Fibroblast of lung (primary cell): Measurements from ENCODE around the gene MRPL49. TPM values are rescaled to one million over a fixed set of nuclear protein-coding genes. Genes with fewer than 3 reads are reported as not detected.

ENCODE experiments used
- DNase-seq, 2 donors: peaks; one replicate each; pipeline versions ENCODE4 v3.0.0 to v3.0.0-alpha.2; 2010; ENCODE audit warnings: low read depth in 2 of 2
- H2AFZ ChIP-seq: 2 replicates; pipeline ENCODE4 v1.5.1; 2012; ENCODE audit warnings: low read length, control low read depth, inconsistent platforms
- H3K27ac ChIP-seq: 2 replicates; pipeline ENCODE4 v1.5.1; 2011; ENCODE audit warnings: low read length, control low read depth; ENCODE audit not compliant: insufficient read depth
- H3K27me3 ChIP-seq: 2 replicates; pipeline ENCODE4 v1.5.1; 2011; ENCODE audit warnings: mild to moderate bottlenecking, low read length; ENCODE audit not compliant: control insufficient read depth, insufficient read depth
- H3K36me3 ChIP-seq: 2 replicates; pipeline ENCODE4 v1.5.1; 2011; ENCODE audit warnings: low read length; ENCODE audit not compliant: control insufficient read depth, insufficient read depth
- H3K4me1 ChIP-seq: 2 replicates; pipeline ENCODE4 v1.5.1; 2011; ENCODE audit warnings: low read length; ENCODE audit not compliant: control insufficient read depth, insufficient read depth; ENCODE audit errors: extremely low read depth
- H3K4me2 ChIP-seq: 2 replicates; pipeline ENCODE4 v1.5.1; 2011; ENCODE audit warnings: low read length, control low read depth; ENCODE audit not compliant: insufficient read depth; ENCODE audit errors: extremely low read depth
- H3K4me3 ChIP-seq, 4 experiments: fragments of 200-600 bp in 1 of 4; sonication (generic) in 1 of 4; replicated peaks in 1 of 4; 2 replicates each; pipeline ENCODE4 v1.5.1; 2011 to 2016; ENCODE audit warnings: low read length in 4 of 4, low read depth in 3 of 4, mild to moderate bottlenecking in 3 of 4, control low read depth in 2 of 4, inconsistent platforms in 1 of 4, mixed read lengths in 1 of 4; ENCODE audit not compliant: insufficient read depth in 1 of 4; ENCODE audit errors: control extremely low read depth in 1 of 4
- H3K79me2 ChIP-seq: 2 replicates; pipeline ENCODE4 v1.5.1; 2012; ENCODE audit warnings: mild to moderate bottlenecking, low read length, inconsistent platforms; ENCODE audit not compliant: control insufficient read depth, insufficient read depth
- H3K9ac ChIP-seq: 2 replicates; pipeline ENCODE4 v1.5.1; 2011; ENCODE audit warnings: mild to moderate bottlenecking, low read length, control low read depth; ENCODE audit not compliant: insufficient read depth
- H3K9me3 ChIP-seq: 2 replicates; pipeline ENCODE4 v1.5.1; 2012; ENCODE audit warnings: low read depth, low read length; ENCODE audit not compliant: control insufficient read depth, insufficient read depth
- H4K20me1 ChIP-seq: 2 replicates; pipeline ENCODE4 v1.5.1; 2011; ENCODE audit warnings: low read length; ENCODE audit not compliant: control insufficient read depth, insufficient read depth; ENCODE audit errors: extremely low read depth
- EZH2 ChIP-seq: IDR thresholded peaks from 2 replicates; pipeline ENCODE4 v1.5.1; 2012; ENCODE audit warnings: low read length, control low read depth, mild to moderate bottlenecking; ENCODE audit errors: missing control alignments
- polyA plus RNA-seq, 2 donors: library from polyadenylated mRNA; depleted of rRNA in 1 of 2; stranded (reverse) in 1 of 2; unstranded in 1 of 2; fragments of >200 nt; gene quantifications; 2 replicates each; pipeline ENCODE4 v1.2.1, GENCODE V29; 2011 to 2012; ENCODE audit warnings: missing spikeins in 1 of 2
- total RNA-seq: library from RNA; depleted of rRNA; stranded (reverse); fragments of >200 nt; gene quantifications from 2 replicates; pipeline ENCODE4 v1.2.1, GENCODE V29; 2014
- TF ChIP-seq, protein P1 (sequence below), 2 donors: IDR thresholded peaks in 1 of 2; conservative IDR thresholded peaks in 1 of 2; 1 replicate in 1 of 2; 2 replicates in 1 of 2; pipeline ENCODE4 v1.5.1; 2011 to 2012; ENCODE audit warnings: low read length in 2 of 2, control low read depth in 1 of 2, inconsistent platforms in 1 of 2, low read depth in 1 of 2, mild to moderate bottlenecking in 1 of 2

MRPL49 gene
- total and polyA plus RNA-seq, 2 donors (not counting 1 experiment from before 2014, with no cell fraction given), result 55.5 to 70.8 TPM

DNA sequence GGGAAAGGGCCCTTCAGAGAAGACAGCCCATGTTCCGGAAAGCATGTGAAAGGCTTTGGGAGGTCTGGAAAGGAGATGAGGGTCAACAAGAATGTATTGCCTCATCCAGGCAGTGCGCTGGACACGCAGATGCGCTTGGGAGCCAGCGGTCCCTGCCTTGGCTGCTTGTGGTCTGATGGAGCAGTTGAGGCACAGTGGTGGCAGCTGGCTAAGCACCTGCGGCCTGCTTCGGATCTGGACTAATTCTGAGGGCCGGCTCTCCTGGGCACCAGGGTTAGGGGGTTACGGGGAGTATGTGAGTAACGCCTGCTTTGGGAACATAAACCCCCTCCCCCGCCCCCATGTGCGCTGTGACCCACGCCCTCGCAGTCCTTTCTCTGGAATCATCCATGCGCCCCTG is 15.0 kb upstream of the MRPL49 start:
- DNase-seq, result no peak
- Histone ChIP-seq H3K27me3 (no peaks in the 10 kb centered on the region), H3K27ac (no peak overlapping the region), H3K4me2 (no peak overlapping the region), H3K9ac (no peak overlapping the region), H4K20me1 (no peaks in the 10 kb centered on the region), H3K79me2 (no peaks in the 10 kb centered on the region), H3K4me1 (peaks cover 6% of the 10 kb centered on the region), H2AFZ (no peak overlapping the region), H3K4me3 (no peak overlapping the region), H3K36me3 (peaks cover 7% of the 10 kb centered on the region), H3K9me3 (no peaks in the 10 kb centered on the region)
- no peak for TF ChIP-seq EZH2
- TF ChIP-seq, protein P1, sequence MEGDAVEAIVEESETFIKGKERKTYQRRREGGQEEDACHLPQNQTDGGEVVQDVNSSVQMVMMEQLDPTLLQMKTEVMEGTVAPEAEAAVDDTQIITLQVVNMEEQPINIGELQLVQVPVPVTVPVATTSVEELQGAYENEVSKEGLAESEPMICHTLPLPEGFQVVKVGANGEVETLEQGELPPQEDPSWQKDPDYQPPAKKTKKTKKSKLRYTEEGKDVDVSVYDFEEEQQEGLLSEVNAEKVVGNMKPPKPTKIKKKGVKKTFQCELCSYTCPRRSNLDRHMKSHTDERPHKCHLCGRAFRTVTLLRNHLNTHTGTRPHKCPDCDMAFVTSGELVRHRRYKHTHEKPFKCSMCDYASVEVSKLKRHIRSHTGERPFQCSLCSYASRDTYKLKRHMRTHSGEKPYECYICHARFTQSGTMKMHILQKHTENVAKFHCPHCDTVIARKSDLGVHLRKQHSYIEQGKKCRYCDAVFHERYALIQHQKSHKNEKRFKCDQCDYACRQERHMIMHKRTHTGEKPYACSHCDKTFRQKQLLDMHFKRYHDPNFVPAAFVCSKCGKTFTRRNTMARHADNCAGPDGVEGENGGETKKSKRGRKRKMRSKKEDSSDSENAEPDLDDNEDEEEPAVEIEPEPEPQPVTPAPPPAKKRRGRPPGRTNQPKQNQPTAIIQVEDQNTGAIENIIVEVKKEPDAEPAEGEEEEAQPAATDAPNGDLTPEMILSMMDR (conservative IDR thresholded peaks at IDR 0.05 in 1 of 2, IDR thresholded peaks at IDR 0.05 in 1 of 2; ENCODE audit: low read depth in 1 of 2, low read length in 2 of 2), result no peak

DNA sequence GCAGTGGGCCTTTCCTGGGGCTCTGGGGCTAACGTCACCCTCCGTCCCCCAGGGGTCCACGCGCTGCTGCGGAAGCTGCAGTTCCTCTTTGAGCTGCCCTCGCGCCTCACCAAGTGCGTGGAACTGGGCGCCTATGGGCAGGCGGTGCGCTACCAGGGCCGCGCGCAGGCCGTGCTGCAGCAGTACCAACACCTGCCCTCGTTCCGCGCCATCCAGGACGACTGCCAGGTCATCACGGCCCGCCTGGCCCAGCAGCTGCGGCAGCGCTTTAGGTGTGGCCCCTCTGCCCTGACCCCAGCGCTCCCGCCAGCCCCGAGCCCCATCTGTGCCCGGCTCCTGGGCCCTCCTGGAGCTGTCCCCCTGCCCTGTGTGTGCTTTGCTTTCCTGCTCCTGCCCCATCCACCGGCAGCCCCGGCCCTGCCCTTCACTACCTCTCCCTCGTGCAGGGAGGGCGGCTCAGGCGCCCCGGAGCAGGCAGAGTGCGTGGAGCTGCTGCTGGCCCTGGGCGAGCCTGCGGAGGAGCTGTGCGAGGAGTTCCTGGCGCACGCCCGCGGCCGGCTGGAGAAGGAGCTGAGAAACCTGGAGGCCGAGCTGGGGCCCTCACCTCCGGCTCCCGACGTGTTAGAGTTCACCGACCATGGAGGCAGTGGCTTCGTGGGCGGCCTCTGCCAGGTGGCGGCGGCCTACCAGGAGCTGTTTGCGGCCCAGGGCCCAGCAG is 14.2 kb upstream of the MRPL49 start:
- Histone ChIP-seq H3K9me3 (no peaks in the 10 kb centered on the region), H3K27me3 (no peaks in the 10 kb centered on the region), H3K27ac (no peak overlapping the region), H3K4me2 (no peak overlapping the region), H3K9ac (no peak overlapping the region), H3K4me3 (no peak overlapping the region), H3K36me3 (peaks cover 7% of the 10 kb centered on the region), H3K4me1 (peaks cover 11% of the 10 kb centered on the region), H4K20me1 (no peaks in the 10 kb centered on the region), H2AFZ (no peak overlapping the region), H3K79me2 (no peaks in the 10 kb centered on the region)
- TF ChIP-seq EZH2, result no peak
- TF ChIP-seq, protein P1 (conservative IDR thresholded peaks at IDR 0.05 in 1 of 2, IDR thresholded peaks at IDR 0.05 in 1 of 2; ENCODE audit: low read depth in 1 of 2, low read length in 2 of 2), result no peak
- DNase-seq, result no peak

DNA sequence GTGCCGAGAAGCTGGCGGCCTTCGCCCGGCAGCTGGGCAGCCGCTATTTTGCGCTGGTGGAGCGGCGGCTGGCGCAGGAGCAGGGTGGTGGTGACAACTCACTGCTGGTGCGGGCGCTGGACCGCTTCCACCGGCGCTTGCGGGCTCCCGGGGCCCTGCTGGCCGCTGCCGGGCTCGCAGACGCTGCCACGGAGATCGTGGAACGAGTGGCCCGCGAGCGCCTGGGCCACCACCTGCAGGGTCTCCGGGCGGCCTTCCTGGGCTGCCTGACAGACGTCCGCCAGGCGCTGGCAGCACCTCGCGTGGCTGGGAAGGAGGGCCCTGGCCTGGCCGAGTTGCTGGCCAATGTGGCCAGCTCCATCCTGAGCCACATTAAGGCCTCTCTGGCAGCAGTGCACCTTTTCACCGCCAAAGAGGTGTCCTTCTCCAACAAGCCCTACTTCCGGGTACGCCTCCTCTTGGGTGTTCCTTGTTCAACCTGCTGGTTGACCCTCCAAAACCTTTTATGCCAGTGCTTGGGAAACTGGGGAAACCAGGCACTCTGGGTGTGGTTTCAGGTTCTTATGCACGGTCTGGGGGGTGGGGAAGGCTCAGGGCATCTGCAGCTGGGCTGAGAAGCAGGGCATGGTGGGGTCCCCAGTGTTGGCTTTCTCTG is 13.5 kb upstream of the MRPL49 start:
- TF ChIP-seq, protein P1 (conservative IDR thresholded peaks at IDR 0.05 in 1 of 2, IDR thresholded peaks at IDR 0.05 in 1 of 2; ENCODE audit: low read depth in 1 of 2, low read length in 2 of 2), result no peak
- no peak for TF ChIP-seq EZH2
- Histone ChIP-seq H4K20me1 (no peaks in the 10 kb centered on the region), H3K4me3 (no peak overlapping the region), H3K79me2 (no peaks in the 10 kb centered on the region), H2AFZ (no peak overlapping the region), H3K27me3 (no peaks in the 10 kb centered on the region), H3K4me2 (no peak overlapping the region), H3K36me3 (peaks cover 7% of the 10 kb centered on the region), H3K9ac (no peak overlapping the region), H3K9me3 (no peaks in the 10 kb centered on the region), H3K4me1 (peaks cover 16% of the 10 kb centered on the region), H3K27ac (no peak overlapping the region)
- DNase-seq, result no peak
